ENCODE results near the gene RPL10A.

The RPL10A gene

DNA sequence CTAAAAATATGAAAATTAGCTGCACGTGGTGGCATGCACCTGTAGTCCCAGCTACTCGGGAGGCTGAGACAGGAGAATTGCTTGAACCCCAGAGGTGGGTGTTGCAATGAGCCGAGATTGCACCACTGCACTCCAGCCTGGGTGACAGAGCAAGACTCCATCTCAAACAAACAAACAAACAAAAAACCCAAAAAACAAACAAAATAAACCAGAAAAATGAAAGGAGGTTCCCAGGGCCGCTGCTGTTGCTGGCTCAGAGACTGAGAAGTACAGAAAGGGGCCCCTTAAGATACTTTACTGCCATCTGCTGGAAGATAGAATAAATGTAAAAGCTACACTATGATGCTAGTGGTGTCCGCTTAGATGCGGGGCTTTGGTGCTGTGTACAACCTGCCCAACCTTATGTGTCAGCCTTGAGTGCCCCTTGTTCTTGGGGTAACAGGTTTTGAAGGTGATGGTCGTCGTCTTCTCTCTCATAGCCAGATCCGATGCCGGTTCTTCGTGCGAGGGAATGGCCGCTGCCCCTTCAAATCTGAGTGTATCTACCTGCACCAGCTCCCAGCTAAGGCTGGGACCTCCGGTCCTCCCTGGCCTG lies 18.8 kb upstream of the RPL10A start:
- peak; percentile 66 for DNase-seq

DNA sequence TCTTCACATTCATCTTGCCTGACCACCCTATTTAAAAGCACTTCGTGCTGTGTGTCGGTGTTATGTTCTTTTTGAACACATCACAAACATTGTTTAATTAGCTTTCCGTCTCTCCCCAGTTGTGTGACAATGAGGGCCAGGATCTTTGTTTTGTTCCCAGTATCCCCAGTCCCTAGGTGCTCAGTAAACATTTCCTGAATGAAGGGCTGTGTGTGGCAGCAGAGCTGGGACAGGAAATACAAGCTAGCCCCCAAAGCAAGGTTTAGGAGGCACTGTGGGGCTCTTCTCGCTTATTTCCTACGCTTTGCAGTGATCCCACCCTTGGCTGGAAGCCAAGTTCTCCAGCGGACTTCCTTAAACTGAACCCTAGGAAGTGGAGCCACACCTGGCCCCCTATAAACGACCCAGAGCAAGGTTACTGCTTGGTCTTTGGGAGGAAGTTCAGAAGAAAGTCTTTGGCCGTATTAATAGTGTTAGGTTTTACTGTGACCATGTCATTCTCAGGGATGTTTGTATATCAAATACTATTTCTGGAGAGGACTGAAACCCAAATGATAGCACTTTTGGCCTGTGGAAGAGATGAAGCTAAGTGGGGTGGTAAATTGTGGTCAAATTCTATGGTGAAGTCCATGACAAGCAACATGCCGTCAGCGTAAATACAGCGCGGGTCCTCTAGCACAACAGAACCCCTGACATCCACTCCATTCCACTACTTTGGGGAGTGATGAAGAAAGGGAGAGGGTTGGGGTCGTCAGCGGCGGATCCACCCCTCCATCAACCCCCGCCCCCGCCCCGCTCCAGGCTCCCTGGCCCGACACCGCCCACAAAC lies 16.6 kb upstream of the RPL10A start:
- no peak for DNase-seq

DNA sequence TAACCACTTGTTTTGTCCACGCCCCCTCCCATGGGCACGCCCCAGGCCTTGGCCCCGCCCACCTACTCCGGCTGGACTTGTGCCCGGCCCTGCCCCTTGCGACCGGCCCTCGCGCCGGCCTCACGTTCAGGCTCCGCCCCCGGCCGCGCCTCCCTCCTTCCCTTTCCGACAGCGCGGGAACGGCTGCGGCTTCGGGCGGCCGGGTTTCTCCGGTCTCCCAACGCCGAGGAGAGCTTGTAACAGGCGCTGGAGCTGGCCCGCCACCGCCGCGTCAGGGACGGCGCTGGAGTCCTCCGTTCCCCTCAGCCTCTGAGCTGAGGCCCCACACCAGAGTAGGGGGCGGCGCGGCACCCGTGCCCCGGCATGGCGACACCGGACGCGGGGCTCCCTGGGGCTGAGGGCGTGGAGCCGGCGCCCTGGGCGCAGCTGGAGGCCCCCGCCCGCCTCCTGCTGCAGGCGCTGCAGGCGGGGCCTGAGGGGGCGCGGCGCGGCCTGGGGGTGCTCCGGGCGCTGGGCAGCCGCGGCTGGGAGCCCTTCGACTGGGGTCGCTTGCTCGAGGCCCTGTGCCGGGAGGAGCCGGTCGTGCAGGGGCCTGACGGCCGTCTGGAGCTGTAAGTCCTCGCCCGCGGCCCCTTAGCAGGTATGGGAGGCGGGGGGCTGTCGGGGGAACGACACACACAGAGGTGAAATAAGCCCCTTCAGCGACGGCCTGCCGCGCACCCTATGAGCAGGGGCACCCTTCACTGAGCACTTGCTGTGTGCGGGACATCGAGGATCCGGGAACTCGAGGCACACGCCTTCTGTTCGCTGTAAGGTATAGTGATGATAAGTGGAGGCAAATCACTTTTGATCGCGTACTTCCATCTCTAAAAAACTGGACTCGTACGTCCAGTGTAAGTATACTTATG lies 15.8 kb upstream of the RPL10A start, which contains the start of gene FANCE:
Gene FANCE (plus strand): TSS at position 156 of the 908 bp plus-strand sequence. CDS start 208 bp downstream, at position 364.
- peak; percentile 88 for DNase-seq

DNA sequence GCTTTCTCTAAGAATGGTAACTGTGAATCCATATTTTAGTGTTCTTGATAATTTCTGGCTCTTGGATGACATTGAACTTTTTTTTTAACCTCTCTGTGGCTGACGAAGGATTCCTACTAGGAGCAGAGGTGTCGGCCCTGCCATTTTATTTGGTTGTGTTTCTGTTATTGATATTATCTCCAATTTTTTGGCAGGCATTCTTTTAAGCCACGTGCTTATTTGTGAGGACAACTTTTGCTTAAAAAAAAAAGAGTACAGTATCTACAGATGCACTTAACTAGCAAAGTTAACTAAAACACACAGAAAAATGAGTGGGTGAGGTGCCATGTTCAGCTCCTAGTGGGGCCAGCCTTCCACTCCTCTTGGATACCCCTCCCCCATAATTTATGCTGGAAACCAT lies 15.0 kb upstream of the RPL10A start:
- DNase-seq, result no peak

DNA sequence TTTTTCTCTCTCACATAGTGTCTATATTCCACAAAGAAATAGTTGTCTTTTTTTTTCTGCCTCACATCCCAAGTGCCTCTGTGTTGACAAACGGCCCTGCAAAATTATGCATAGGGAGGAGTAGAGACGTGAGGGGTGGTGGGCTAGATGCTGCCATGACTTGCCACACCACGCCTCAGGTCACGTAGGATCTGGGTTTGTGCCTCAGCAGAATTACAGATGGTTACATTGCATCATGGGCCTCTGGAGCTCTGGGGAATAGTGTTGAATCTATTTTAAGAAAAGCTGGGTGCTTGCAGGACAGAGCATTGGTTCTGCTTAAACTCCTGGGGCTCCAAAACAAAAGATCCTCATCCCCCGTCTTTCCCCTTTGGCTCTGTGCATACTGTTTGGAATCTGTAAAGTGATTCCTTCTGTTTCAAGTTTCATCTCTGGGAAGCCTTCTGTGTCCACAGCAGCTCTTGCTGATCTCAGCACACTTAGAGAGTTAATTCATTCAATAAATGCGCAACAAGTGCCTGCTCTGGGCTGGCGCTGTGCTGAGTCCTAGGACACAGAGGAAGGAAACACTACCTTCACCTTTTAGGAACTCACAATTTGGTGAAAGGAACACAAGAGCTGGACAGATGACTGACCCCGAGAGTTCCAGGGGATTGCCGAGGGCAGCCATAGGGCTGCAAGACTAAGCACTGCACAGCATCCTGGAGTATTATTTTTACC lies 13.7 kb upstream of the RPL10A start:
- no peak for DNase-seq

DNA sequence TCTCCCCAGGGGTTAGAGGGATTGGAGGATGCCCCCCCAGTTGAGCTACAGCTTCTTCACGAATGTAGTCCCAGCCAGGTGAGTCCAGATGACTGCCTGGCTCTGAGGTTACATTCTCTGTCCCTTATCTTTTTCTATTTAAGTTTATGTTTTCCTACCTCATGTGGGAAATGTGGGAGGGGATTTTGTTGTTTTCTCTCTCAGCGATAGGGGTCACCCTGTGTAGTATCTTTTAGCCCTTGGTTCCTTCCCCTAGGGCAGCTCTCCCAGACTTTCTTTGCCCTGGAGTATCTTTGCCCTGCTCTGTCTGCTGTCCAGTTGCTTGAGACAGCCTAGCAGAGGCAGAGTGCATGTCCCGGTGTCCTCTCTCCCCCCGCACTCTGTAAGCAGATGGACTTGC lies 10.3 kb upstream of the RPL10A start:
- DNase-seq, result no peak

DNA sequence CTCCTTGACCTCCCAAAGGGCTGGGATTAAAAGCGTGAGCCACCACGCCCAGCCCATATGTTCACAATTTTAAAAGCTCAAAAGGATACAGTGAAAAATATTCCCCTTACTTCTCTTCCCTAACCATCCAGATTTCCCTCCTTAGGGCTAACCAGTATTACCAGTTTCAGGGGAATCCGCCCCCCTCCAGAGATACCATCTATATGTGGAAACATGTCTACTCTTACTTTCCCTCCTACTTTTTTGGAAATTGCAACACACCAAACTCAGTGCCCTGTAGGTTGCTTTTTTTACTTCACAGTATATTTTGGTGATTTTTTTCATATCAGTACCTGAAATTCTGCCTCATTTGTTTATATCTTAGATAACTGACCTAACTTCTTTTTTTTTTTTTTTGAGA lies 6.9 kb upstream of the RPL10A start:
- no peak for DNase-seq

- no peak for DNase-seq
Observed at GRCh38 chr6:35463292-35463691, 4.9 kb upstream of the RPL10A start.

- no peak for DNase-seq
Observed at GRCh38 chr6:35465646-35466045, 2.6 kb upstream of the RPL10A start.

GRCh38 chr6:35468980-35469750 lies 964 bp downstream of the RPL10A start:
- DNase-seq, result no peak

- DNase-seq, result no peak
Observed at GRCh38 chr6:35469751-35470662, 1.8 kb downstream of the RPL10A start.

DNA sequence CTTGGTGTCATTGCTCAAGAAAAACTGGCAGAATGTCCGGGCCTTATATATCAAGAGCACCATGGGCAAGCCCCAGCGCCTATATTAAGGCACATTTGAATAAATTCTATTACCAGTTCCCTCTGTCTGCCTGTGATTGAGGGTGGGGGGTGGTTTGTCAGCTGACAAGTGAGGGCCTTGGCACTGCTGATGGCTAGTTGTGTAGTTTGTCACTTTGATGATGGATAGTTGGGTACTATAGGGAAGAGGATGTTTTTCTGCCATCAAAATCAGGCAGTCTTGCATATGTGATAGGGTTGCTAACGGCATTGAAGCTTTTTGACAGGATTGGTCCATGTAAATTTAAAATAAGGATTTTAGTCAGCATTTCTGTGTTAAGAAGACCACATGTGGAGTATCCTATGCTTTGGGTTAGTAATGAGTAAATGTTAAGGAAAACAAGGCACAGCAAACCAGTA lies 2.5 kb downstream of the RPL10A start:
- DNase-seq, result no peak

DNA sequence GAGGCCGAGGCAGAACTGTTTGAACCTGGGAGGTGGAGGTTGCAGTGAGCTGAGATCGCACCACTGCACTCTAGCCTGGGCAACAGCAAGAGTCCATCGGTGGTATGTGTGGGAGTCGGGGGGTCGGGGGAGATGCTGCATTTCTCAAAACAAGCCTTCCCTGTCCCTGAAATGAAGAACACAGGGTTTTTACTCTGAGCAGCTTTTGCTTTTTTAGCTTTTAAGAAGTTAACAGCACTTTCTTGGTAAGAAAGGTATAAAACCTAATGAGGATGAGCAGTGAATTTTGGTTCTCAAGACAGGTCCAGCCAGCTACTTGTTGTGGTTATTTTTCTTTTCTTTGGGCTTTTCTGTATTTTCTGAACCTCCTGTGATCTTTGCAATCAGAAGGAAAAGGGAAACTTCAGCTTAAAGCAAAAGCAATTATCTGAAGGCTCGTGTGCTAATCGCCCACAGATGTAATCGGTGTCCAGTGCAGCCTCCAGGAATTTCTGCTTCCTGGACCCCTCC lies 3.7 kb downstream of the RPL10A start:
- DNase-seq, result no peak

GRCh38 chr6:35473075-35473849 lies 5.1 kb downstream of the RPL10A start:
- DNase-seq, result no peak

DNA sequence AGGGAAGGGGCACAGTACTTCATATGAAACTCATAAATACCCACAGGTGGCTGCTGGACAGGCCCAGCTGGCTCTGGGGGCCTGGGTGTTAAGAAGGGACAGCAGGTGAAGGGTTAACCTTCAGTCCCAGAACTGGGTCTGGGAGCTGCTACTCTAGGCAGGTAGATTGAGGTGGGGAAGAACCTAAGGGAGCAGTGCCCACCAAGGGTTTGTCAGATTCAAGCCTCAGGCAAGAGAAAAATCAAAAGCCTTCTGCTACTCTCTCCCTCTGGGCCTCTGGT lies 5.6 kb downstream of the RPL10A start:
- DNase-seq, result no peak

- DNase-seq, result no peak
Observed at GRCh38 chr6:35474131-35474941, 6.1 kb downstream of the RPL10A start.

- DNase-seq, result no peak
Observed at GRCh38 chr6:35474942-35475570, 6.9 kb downstream of the RPL10A start.

GRCh38 chr6:35475573-35475972 lies 7.4 kb downstream of the RPL10A start:
- no peak for DNase-seq

Measured in fibroblast of skin of abdomen (primary cell).